GM18951 (cell line): Measurements from ENCODE around the gene KMT2B.
"Not testable (repeated sequence)": the region's sequence is repeated elsewhere in the genome, so short reads cannot be mapped to it uniquely, and the experiment has no call there.

Experiments
- POLR2A ChIP-seq: IDR thresholded peaks from 4 replicates; pipeline ENCODE4 v1.6.1; 2011; ENCODE audit warnings: mild to moderate bottlenecking; ENCODE audit not compliant: insufficient read length, insufficient read depth; ENCODE audit errors: extremely low read depth
- in situ Hi-C: fragments of 300-500 bp; cut with MboI; formaldehyde crosslinking; loops from one replicate; pipeline ENCODE4 v1.12.0; 2022; ENCODE audit warnings: low sequenced_read_pairs, mixed read lengths, inconsistent platforms; ENCODE audit not compliant: unreplicated experiment

KMT2B gene

GRCh38 chr19:35715355-35715809 is 2.4 kb upstream of the KMT2B start:
- in situ Hi-C loops, result no loop called here
- peak; percentile 10 for TF ChIP-seq POLR2A

- TF ChIP-seq POLR2A, result no peak
- in situ Hi-C loops, result no loop called here
Measured at GRCh38 chr19:35715981-35716800, 1.6 kb upstream of the KMT2B start.

GRCh38 chr19:35716801-35717664 is 770 bp upstream of the KMT2B start:
- TF ChIP-seq POLR2A, result no peak
- in situ Hi-C loops, result no loop called here

- TF ChIP-seq POLR2A, result no peak
- in situ Hi-C loops, result no loop called here
Measured at GRCh38 chr19:35718345-35719041, 690 bp downstream of the KMT2B start.

- in situ Hi-C loops, result no loop called here
- no peak for TF ChIP-seq POLR2A
Measured at GRCh38 chr19:35719402-35720162, 1.8 kb downstream of the KMT2B start.

GRCh38 chr19:35720163-35720524 is 2.3 kb downstream of the KMT2B start:
- TF ChIP-seq POLR2A, result no peak
- in situ Hi-C loops, result no loop called here

- in situ Hi-C loops, result no loop called here
- TF ChIP-seq POLR2A, result peak; percentile 17
Measured at GRCh38 chr19:35720648-35721047, 2.8 kb downstream of the KMT2B start.

- in situ Hi-C loops, result no loop called here
- TF ChIP-seq POLR2A, result no peak
Measured at GRCh38 chr19:35721374-35721773, 3.6 kb downstream of the KMT2B start.

GRCh38 chr19:35722461-35722860 is 4.7 kb downstream of the KMT2B start:
- in situ Hi-C loops, result no loop called here
- TF ChIP-seq POLR2A, result no peak

- in situ Hi-C loops, result no loop called here
- TF ChIP-seq POLR2A, result no peak
Measured at GRCh38 chr19:35722897-35723296, 5.1 kb downstream of the KMT2B start.

- TF ChIP-seq POLR2A, result no peak
- in situ Hi-C loops, result no loop called here
Measured at GRCh38 chr19:35723671-35724070, 5.9 kb downstream of the KMT2B start.

GRCh38 chr19:35724132-35724531 is 6.3 kb downstream of the KMT2B start:
- in situ Hi-C loops, result not testable (repeated sequence)

GRCh38 chr19:35724560-35724959 is 6.8 kb downstream of the KMT2B start:
- in situ Hi-C loops, result no loop called here
- TF ChIP-seq POLR2A, result no peak
